PC-3 (cell line): Measurements from ENCODE around the gene VPS18. TPM values are rescaled to one million over a fixed set of nuclear protein-coding genes. Genes with fewer than 3 reads are reported as not detected.

Source experiments
- ATAC-seq: fragments of 200-7000 bp; cut with Tn5 transposase; 2 replicates; pipeline ENCODE4 v1.9.1; 2020; ENCODE audit warnings: mild to moderate bottlenecking, moderate library complexity
- BruUV-seq: library from RNA; stranded (reverse); fragments of 400-500 nt; replicated peaks from 2 replicates; lab custom pipeline; 2021; lab: Mats Ljungman, UMichigan
- CTCF ChIA-PET: fragments of 300-600 bp; sonication (Branson Sonifier 250); formaldehyde crosslinking; loops from one replicate; lab custom pipeline; 2022; ENCODE audit warnings: antibody characterized with exemption; lab: Charles Lee
- POLR2A ChIA-PET: fragments of 300-600 bp; sonication (Branson Sonifier 250); formaldehyde crosslinking; loops from one replicate; lab custom pipeline; 2022; ENCODE audit warnings: antibody characterized with exemption; ENCODE audit not compliant: unreplicated experiment; lab: Charles Lee
- DNase-seq: peaks from one replicate; pipeline ENCODE4 v3.0.0-alpha.2; 2015
- H2AFZ ChIP-seq: fragments of 300-600 bp; sonication (generic); 2 replicates; pipeline ENCODE4 v1.6.0; 2016; ENCODE audit warnings: antibody characterized with exemption, low read length
- H3F3A ChIP-seq: fragments of 300-600 bp; sonication (generic); one replicate; pipeline ENCODE4 v1.6.0; 2017; ENCODE audit warnings: antibody characterized with exemption, low read length, control low read depth, mild to moderate bottlenecking; ENCODE audit not compliant: unreplicated experiment
- H3K27ac ChIP-seq: fragments of 300-600 bp; sonication (generic); 2 replicates; pipeline ENCODE4 v1.5.1; 2016; ENCODE audit warnings: mild to moderate bottlenecking, low read length
- H3K27me3 ChIP-seq: fragments of 300-600 bp; sonication (generic); 2 replicates; pipeline ENCODE4 v1.6.1; 2016; ENCODE audit warnings: low read length, mixed read lengths
- H3K36me3 ChIP-seq: fragments of 300-600 bp; sonication (generic); 2 replicates; pipeline ENCODE4 v1.6.1; 2016; ENCODE audit warnings: low read depth, mixed run types, low read length, mixed read lengths
- H3K4me1 ChIP-seq: fragments of 300-600 bp; sonication (generic); 2 replicates; pipeline ENCODE4 v1.5.1; 2016; ENCODE audit warnings: low read length; ENCODE audit not compliant: insufficient read depth
- H3K4me2 ChIP-seq: fragments of 300-600 bp; sonication (generic); 2 replicates; pipeline ENCODE4 v1.6.0; 2016; ENCODE audit warnings: low read length
- H3K4me3 ChIP-seq: fragments of 300-600 bp; sonication (generic); 2 replicates; pipeline ENCODE4 v1.5.1; 2016; ENCODE audit warnings: mild to moderate bottlenecking, low read length, mixed read lengths
- H3K79me2 ChIP-seq: fragments of 300-600 bp; sonication (generic); 2 replicates; pipeline ENCODE4 v1.6.1; 2017; ENCODE audit warnings: low read length, mixed read lengths
- H3K9ac ChIP-seq: fragments of 300-600 bp; sonication (generic); 2 replicates; pipeline ENCODE4 v1.6.0; 2016; ENCODE audit warnings: mild to moderate bottlenecking, low read length
- H3K9me2 ChIP-seq: fragments of 300-600 bp; sonication (generic); replicated peaks from 2 replicates; pipeline ENCODE4 v1.6.1; 2016; ENCODE audit warnings: mixed run types, low read length, mixed read lengths
- H3K9me3 ChIP-seq: fragments of 300-600 bp; sonication (generic); 2 replicates; pipeline ENCODE4 v1.6.1; 2016; ENCODE audit warnings: low read length, mixed read lengths
- H4K20me1 ChIP-seq: fragments of 300-600 bp; sonication (generic); 2 replicates; pipeline ENCODE4 v1.6.1; 2016; ENCODE audit warnings: low read length, mixed read lengths
- CTCF ChIP-seq: fragments of 300-600 bp; sonication (generic); conservative IDR thresholded peaks from 2 replicates; pipeline ENCODE4 v1.5.1; 2017; ENCODE audit warnings: antibody characterized with exemption, low read depth, mild to moderate bottlenecking, low read length
- EZH2 ChIP-seq: fragments of 300-600 bp; sonication (generic); IDR thresholded peaks from one replicate; pipeline ENCODE4 v1.6.1; 2017; ENCODE audit warnings: antibody characterized with exemption, mild to moderate bottlenecking, low read length; ENCODE audit not compliant: unreplicated experiment
- EZH2phosphoT487 ChIP-seq: fragments of 300-600 bp; sonication (generic); IDR thresholded peaks from 2 replicates; pipeline ENCODE4 v1.6.1; 2018; ENCODE audit warnings: mild to moderate bottlenecking, antibody characterized with exemption, low read length, borderline replicate concordance
- intact Hi-C: fragments of 100-400 bp; cut with micrococcal nuclease; formaldehyde crosslinking; loops from 2 replicates; pipeline ENCODE4 v1.9.0; 2023
- total RNA-seq: library from RNA; depleted of rRNA; stranded (reverse); fragments of >200 nt; gene quantifications from 2 replicates; pipeline ENCODE4 v1.2.3, GENCODE V29; 2014

Gene VPS18
- total RNA-seq, 1 experiment from 2014 or later = 37.6 TPM

- no TSS peak for BruUV-seq
- peaks cover 36% of the 10 kb centered on the region for H3K4me1 ChIP-seq
- no peaks in the 10 kb centered on the region for H3K36me3 ChIP-seq
- no peak overlapping the region for H3K4me2 ChIP-seq
- intact Hi-C loops = loop anchor here (10.0 kb wide), 1 partner anchor 249 kb away; no protein-coding TSS in a partner anchor
- no peak overlapping the region for H2AFZ ChIP-seq
- H3F3A ChIP-seq = no peaks in the 10 kb centered on the region
- POLR2A ChIA-PET = interaction anchor here (0.5 kb wide), 1 partner anchor 42 kb away, joined by 4 read pairs; the partner anchor contains the start of gene VPS18
- no peak overlapping the region for H3K4me3 ChIP-seq
- no peaks in the 10 kb centered on the region for H4K20me1 ChIP-seq
- H3K27me3 ChIP-seq = no peaks in the 10 kb centered on the region
- ATAC-seq (no peak), DNase-seq (no peak)
- no peaks in the 10 kb centered on the region for H3K79me2 ChIP-seq
- H3K27ac ChIP-seq = no peak overlapping the region
- no peaks in the 10 kb centered on the region for H3K9me3 ChIP-seq
- H3K9ac ChIP-seq = no peak overlapping the region
- TF ChIP-seq CTCF = no peak
- no peak for TF ChIP-seq EZH2phosphoT487
- TF ChIP-seq EZH2 = no peak
- H3K9me2 ChIP-seq = no peaks in the 10 kb centered on the region
- CTCF ChIA-PET = no interaction called here
Observed at GRCh38 chr15:40936234-40936708, 42.0 kb downstream of the VPS18 start.

- Histone ChIP-seq H3F3A (no peaks in the 10 kb centered on the region), H4K20me1 (no peaks in the 10 kb centered on the region), H3K4me3 (no peak overlapping the region), H3K79me2 (no peaks in the 10 kb centered on the region), H3K27ac (no peak overlapping the region), H3K4me1 (peaks cover 38% of the 10 kb centered on the region), H3K9me2 (no peaks in the 10 kb centered on the region), H3K4me2 (no peak overlapping the region), H2AFZ (no peak overlapping the region), H3K36me3 (no peaks in the 10 kb centered on the region), H3K9ac (no peak overlapping the region), H3K9me3 (no peaks in the 10 kb centered on the region), H3K27me3 (no peaks in the 10 kb centered on the region)
- CTCF ChIA-PET = no interaction called here
- TF ChIP-seq EZH2 = no peak
- no peak for TF ChIP-seq CTCF
- TF ChIP-seq EZH2phosphoT487 = no peak
- ATAC-seq (no peak), DNase-seq (no peak)
- BruUV-seq = no TSS peak
- intact Hi-C loops = loop anchor here (10.0 kb wide), 1 partner anchor 248 kb away; no protein-coding TSS in a partner anchor
- POLR2A ChIA-PET = no interaction called here
Observed at GRCh38 chr15:40936709-40937666, 42.7 kb downstream of the VPS18 start.
